CD14-positive monocyte (primary cell): ENCODE results near the gene PCNA. TPM values are rescaled to one million over a fixed set of nuclear protein-coding genes. Genes with fewer than 3 reads are reported as not detected.

ENCODE experiments used
- DNase-seq, 3 donors: peaks; one replicate each; pipeline ENCODE4 v3.0.0-alpha.2; 2011 to 2022
- H2AFZ ChIP-seq: 2 replicates; pipeline ENCODE4 v1.6.0; 2012; ENCODE audit warnings: mild to moderate bottlenecking, low read depth, low read length, inconsistent platforms; ENCODE audit not compliant: insufficient read depth, poor library complexity, severe bottlenecking
- H3K27ac ChIP-seq, 2 donors: 1 replicate in 1 of 2; 2 replicates in 1 of 2; pipeline ENCODE4 v1.5.1; 2012 to 2013; ENCODE audit warnings: low read length in 2 of 2, control low read depth in 1 of 2, inconsistent platforms in 1 of 2, low read depth in 1 of 2, mild to moderate bottlenecking in 1 of 2
- H3K27me3 ChIP-seq, 2 donors: one replicate each; pipeline versions ENCODE4 v1.6.0 to v1.6.1; 2011 to 2013; ENCODE audit warnings: low read length in 2 of 2; ENCODE audit not compliant: control insufficient read depth in 2 of 2, insufficient read depth in 2 of 2
- H3K36me3 ChIP-seq, 2 donors: replicated peaks in 1 of 2; 1 replicate in 1 of 2; 2 replicates in 1 of 2; pipeline versions ENCODE4 v1.5.1 to v1.6.1; 2012 to 2013; ENCODE audit warnings: low read length in 2 of 2, control low read depth in 1 of 2, inconsistent platforms in 1 of 2, mild to moderate bottlenecking in 1 of 2; ENCODE audit not compliant: insufficient read depth in 2 of 2, control insufficient read depth in 1 of 2
- H3K4me1 ChIP-seq, 2 donors: 1 replicate in 1 of 2; 2 replicates in 1 of 2; pipeline versions ENCODE4 v1.5.1 to v1.6.1; 2012 to 2013; ENCODE audit warnings: low read length in 2 of 2, control low read depth in 1 of 2, inconsistent platforms in 1 of 2, mild to moderate bottlenecking in 1 of 2, moderate library complexity in 1 of 2; ENCODE audit not compliant: insufficient read depth in 2 of 2, control insufficient read depth in 1 of 2
- H3K4me2 ChIP-seq: replicated peaks from 2 replicates; pipeline ENCODE3; 2012; ENCODE audit warnings: low read length, moderate library complexity, mild to moderate bottlenecking; ENCODE audit not compliant: poor library complexity, severe bottlenecking; ENCODE audit errors: extremely low read depth
- H3K4me3 ChIP-seq, 3 experiments: fragments of 200-600 bp in 1 of 3; sonication (generic) in 1 of 3; replicated peaks in 1 of 3; 1 replicate in 2 of 3; 2 replicates in 1 of 3; pipeline ENCODE4 v1.5.1; 2011 to 2013; ENCODE audit warnings: low read length in 3 of 3, mild to moderate bottlenecking in 3 of 3, control low read depth in 2 of 3, low read depth in 2 of 3, inconsistent platforms in 1 of 3, moderate library complexity in 1 of 3
- H3K79me2 ChIP-seq: 2 replicates; pipeline ENCODE4 v1.6.0; 2012; ENCODE audit warnings: mild to moderate bottlenecking, control low read depth, inconsistent platforms, low read length, moderate library complexity; ENCODE audit not compliant: insufficient read depth
- H3K9ac ChIP-seq: 2 replicates; pipeline ENCODE4 v1.6.0; 2017; ENCODE audit warnings: low read length, mild to moderate bottlenecking; ENCODE audit not compliant: insufficient read depth, poor library complexity, severe bottlenecking
- H3K9me3 ChIP-seq, 2 donors: replicated peaks in 1 of 2; 1 replicate in 1 of 2; 2 replicates in 1 of 2; pipeline versions ENCODE4 v1.5.1 to v1.6.1; 2012 to 2013; ENCODE audit warnings: low read length in 2 of 2, control low read depth in 1 of 2; ENCODE audit not compliant: control insufficient read depth in 1 of 2, insufficient read depth in 1 of 2
- H4K20me1 ChIP-seq: 2 replicates; pipeline ENCODE4 v1.6.0; 2012; ENCODE audit warnings: mild to moderate bottlenecking, low read length, control low read depth, moderate library complexity; ENCODE audit not compliant: insufficient read depth
- H3K27ac Mint-ChIP-seq, 7 donors: one replicate each; pipeline ENCODE4 v1.8.0; 2020; ENCODE audit warnings: mild to moderate bottlenecking in 7 of 7, mixed read lengths in 7 of 7, moderate library complexity in 6 of 7, inconsistent platforms in 2 of 7
- H3K27me3 Mint-ChIP-seq, 3 donors: one replicate each; pipeline ENCODE4 v1.8.0; 2021 to 2022; ENCODE audit warnings: low read depth in 3 of 3, mild to moderate bottlenecking in 3 of 3, mixed read lengths in 3 of 3, moderate library complexity in 3 of 3, inconsistent platforms in 1 of 3
- H3K36me3 Mint-ChIP-seq, 2 donors: one replicate each; pipeline ENCODE4 v1.8.0; 2020; ENCODE audit warnings: mixed read lengths in 2 of 2, inconsistent platforms in 1 of 2, mild to moderate bottlenecking in 1 of 2
- H3K4me1 Mint-ChIP-seq: one replicate; pipeline ENCODE4 v1.8.0; 2020; ENCODE audit warnings: mild to moderate bottlenecking, mixed read lengths
- H3K4me3 Mint-ChIP-seq, 2 donors: one replicate each; pipeline ENCODE4 v1.8.0; 2020; ENCODE audit warnings: mild to moderate bottlenecking in 2 of 2, mixed read lengths in 2 of 2, moderate library complexity in 1 of 2
- H3K9me3 Mint-ChIP-seq, 7 donors: one replicate each; pipeline ENCODE4 v1.8.0; 2020 to 2022; ENCODE audit warnings: mixed read lengths in 7 of 7, mild to moderate bottlenecking in 6 of 7, moderate library complexity in 6 of 7, inconsistent platforms in 2 of 7
- WGBS: methylation state at CpG from one replicate; pipeline ENCODE4 v1.1.5; 2013; ENCODE audit warnings: missing lambda C conversion rate; ENCODE audit not compliant: insufficient coverage; 5-methylcytosine and 5-hydroxymethylcytosine counted together
- intact Hi-C, 2 donors: fragments of 100-400 bp; cut with micrococcal nuclease; formaldehyde crosslinking; loops; one replicate each; pipeline versions ENCODE4 v1.15.0 to v1.15.1; 2023
- polyA plus RNA-seq, 3 donors: library from polyadenylated mRNA; depleted of rRNA in 1 of 3; unstranded in 2 of 3; stranded (reverse) in 1 of 3; fragments of 300-500 nt in 2 of 3; fragments of >200 nt in 1 of 3; fragmentation: Illumina TruSeq in 2 of 3; gene quantifications; 1 replicate in 2 of 3; 2 replicates in 1 of 3; pipeline ENCODE4 v1.2.3, GENCODE V29; 2012 to 2021
- TF ChIP-seq, protein P1 (sequence below): fragments of 200-600 bp; IDR thresholded peaks from one replicate; pipeline ENCODE4 v1.8.0; 2022; ENCODE audit warnings: antibody characterized with exemption, mild to moderate bottlenecking

Gene PCNA
- polyA plus RNA-seq, 3 donors: 27.9 to 35.0 (median 30.8) TPM

GRCh38 chr20:5145365-5146098 is 25.8 kb upstream of the PCNA start:
- no peaks in the 10 kb centered on the region for H3K9me3 Mint-ChIP-seq
- DNase-seq: no peak
- Histone ChIP-seq H4K20me1 (peaks cover 40% of the 10 kb centered on the region), H3K36me3 (no peaks in the 10 kb centered on the region), H3K79me2 (peaks cover 90% of the 10 kb centered on the region), H3K4me1 (peaks cover 64 to 69% of the 10 kb centered on the region in 2 donors), H3K9ac (no peak overlapping the region), H3K4me2 (peak overlapping the region; percentile 57), H3K9me3 (no peaks in the 10 kb centered on the region), H3K27me3 (no peaks in the 10 kb centered on the region), H3K27ac (peak overlapping the region; percentile 24 to 73), H2AFZ (no peak overlapping the region), H3K4me3 (peak overlapping the region in 1 of 3 experiments; percentile 37)
- H3K4me1 Mint-ChIP-seq: peaks cover 71% of the 10 kb centered on the region
- peaks cover 0 to 2% (median 0%) of the 10 kb centered on the region in 3 donors for H3K27me3 Mint-ChIP-seq
- H3K4me3 Mint-ChIP-seq: no peak overlapping the region
- WGBS: 56% methylated on average over 2 of the region's 5 CpGs
- TF ChIP-seq, protein P1, sequence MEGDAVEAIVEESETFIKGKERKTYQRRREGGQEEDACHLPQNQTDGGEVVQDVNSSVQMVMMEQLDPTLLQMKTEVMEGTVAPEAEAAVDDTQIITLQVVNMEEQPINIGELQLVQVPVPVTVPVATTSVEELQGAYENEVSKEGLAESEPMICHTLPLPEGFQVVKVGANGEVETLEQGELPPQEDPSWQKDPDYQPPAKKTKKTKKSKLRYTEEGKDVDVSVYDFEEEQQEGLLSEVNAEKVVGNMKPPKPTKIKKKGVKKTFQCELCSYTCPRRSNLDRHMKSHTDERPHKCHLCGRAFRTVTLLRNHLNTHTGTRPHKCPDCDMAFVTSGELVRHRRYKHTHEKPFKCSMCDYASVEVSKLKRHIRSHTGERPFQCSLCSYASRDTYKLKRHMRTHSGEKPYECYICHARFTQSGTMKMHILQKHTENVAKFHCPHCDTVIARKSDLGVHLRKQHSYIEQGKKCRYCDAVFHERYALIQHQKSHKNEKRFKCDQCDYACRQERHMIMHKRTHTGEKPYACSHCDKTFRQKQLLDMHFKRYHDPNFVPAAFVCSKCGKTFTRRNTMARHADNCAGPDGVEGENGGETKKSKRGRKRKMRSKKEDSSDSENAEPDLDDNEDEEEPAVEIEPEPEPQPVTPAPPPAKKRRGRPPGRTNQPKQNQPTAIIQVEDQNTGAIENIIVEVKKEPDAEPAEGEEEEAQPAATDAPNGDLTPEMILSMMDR: no peak
- peaks cover 3 to 25% of the 10 kb centered on the region in 2 donors for H3K36me3 Mint-ChIP-seq
- peak overlapping the region; percentile 84 to 97 (median 91) for H3K27ac Mint-ChIP-seq
- intact Hi-C loops: no loop called here

- Histone ChIP-seq H4K20me1 (peaks cover 50% of the 10 kb centered on the region), H3K9me3 (no peaks in the 10 kb centered on the region), H3K27ac (peak overlapping the region; percentile 84 to 86), H3K36me3 (no peaks in the 10 kb centered on the region), H3K4me1 (peaks cover 63 to 65% of the 10 kb centered on the region in 2 donors), H2AFZ (no peak overlapping the region), H3K4me3 (peak overlapping the region in 1 of 3 experiments; percentile 35), H3K9ac (no peak overlapping the region), H3K4me2 (peak overlapping the region; percentile 13), H3K27me3 (no peaks in the 10 kb centered on the region), H3K79me2 (peaks cover 90% of the 10 kb centered on the region)
- no peaks in the 10 kb centered on the region for H3K9me3 Mint-ChIP-seq
- H3K36me3 Mint-ChIP-seq: peaks cover 3 to 16% of the 10 kb centered on the region in 2 donors
- peaks cover 71% of the 10 kb centered on the region for H3K4me1 Mint-ChIP-seq
- TF ChIP-seq, protein P1: no peak
- H3K4me3 Mint-ChIP-seq: peak overlapping the region in 1 of 2 donors; percentile 67
- WGBS: 54% methylated on average over 4 of the region's 5 CpGs
- DNase-seq: no peak
- H3K27ac Mint-ChIP-seq: peak overlapping the region; percentile 89 to 97 (median 93)
- peaks cover 0 to 2% (median 0%) of the 10 kb centered on the region in 3 donors for H3K27me3 Mint-ChIP-seq
- intact Hi-C loops: no loop called here
Observed at GRCh38 chr20:5143851-5144250, 24.1 kb upstream of the PCNA start.
